Activated CD4-positive, CD25-positive, alpha-beta regulatory T cell treated with anti-CD3 and anti-CD28 coated beads, Interleukin-2, amount 50 U/mL, for 16 hours (primary cell): ENCODE data around the gene MED13L.
"Not testable (repeated sequence)": the region's sequence is repeated elsewhere in the genome, so short reads cannot be mapped to it uniquely, and the experiment has no call there.

Source experiments
- DNase-seq: peaks from one replicate; pipeline ENCODE4 v3.0.0-alpha.2; 2020; ENCODE audit warnings: low read depth, low spot score

MED13L gene

DNA sequence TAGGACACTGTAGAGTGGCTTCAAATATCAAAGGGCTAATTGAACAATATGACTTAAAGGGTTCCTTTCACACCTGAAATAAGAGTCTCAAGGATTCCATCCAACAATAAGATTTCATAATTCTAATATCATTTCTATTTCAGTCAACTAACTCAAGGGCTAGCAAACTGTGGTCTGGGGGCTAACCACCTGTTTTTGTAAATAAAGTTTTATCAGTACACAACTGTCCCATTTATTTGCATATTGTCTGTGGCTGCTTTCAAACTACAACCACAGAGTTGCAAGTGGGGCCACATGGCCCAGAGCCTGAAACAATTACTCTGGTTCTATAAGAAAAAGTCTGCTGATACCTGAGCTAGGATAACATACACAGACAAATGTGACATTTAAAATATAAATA lies 29.1 kb downstream of the MED13L start:
- no peak for DNase-seq

DNA sequence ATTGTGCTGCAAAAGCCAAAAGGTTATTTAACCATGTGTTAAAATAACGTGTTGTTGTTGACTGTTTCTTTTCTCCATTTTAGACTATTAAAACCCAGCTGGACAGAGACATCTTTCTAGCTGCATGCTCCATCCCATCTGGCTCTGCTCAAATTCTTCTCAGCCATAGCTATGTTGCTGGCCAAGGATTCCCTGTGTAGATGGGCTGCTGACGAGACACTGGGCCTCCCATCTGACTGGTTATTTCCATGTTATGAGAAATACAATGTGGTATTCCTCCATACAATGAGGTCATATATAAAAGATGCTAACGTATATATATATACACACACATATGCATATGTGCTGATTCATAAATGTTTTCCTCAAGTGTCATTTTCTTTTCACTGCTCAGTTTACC lies 30.1 kb downstream of the MED13L start:
- no peak for DNase-seq

DNA sequence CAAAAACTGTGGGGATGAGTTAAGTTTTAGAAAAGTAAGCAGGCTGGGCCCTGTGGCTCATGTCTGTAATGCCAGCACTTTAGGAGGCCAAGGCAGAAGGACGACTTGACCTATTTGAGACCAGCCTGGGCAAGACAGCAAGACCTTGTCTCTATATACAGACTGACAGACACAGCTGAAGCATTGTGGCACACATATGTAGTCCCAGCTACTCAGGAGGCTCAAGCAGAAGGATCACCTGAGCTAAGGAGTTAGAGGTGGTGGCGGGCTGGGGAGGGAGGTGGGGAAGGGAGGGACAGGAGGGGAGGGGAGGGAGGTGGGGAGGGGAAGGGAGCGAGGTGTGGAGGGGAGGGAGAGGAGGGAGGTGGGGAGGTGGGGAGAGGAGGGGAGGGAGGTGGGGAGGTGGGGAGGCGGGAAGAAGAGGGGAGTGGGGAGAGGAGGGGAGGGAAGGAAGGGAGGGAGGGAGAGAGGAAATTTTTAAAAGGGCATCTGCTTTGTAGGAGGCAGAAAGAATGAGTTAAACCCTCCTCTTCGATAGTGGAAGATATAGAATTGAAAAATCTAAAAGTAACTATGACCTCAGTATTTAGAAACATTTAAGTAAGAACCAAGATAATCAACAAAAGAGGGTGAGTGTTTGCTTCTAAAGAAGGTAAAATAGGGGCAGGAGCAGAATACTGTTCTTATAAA lies 30.9 kb downstream of the MED13L start:
- no peak for DNase-seq

DNA sequence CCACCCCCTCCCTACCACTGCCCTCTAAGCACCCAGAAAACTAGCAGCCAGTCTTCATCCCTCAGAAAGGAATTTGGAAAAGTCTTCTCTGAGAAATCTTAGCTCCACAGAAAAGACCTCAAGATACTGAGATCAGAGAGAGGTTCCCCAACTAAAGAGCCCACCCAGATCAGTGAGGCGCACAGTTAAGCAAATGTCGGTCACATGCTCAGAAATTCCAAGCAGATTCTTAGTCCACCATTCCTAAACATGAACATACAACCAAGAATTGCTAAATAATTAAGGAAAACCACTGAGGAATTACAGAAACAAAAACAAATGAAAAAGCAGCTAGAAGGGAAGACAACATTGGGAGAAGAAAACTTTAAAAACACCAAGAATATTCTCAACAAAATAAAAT lies 32.3 kb downstream of the MED13L start:
- DNase-seq, result no peak

DNA sequence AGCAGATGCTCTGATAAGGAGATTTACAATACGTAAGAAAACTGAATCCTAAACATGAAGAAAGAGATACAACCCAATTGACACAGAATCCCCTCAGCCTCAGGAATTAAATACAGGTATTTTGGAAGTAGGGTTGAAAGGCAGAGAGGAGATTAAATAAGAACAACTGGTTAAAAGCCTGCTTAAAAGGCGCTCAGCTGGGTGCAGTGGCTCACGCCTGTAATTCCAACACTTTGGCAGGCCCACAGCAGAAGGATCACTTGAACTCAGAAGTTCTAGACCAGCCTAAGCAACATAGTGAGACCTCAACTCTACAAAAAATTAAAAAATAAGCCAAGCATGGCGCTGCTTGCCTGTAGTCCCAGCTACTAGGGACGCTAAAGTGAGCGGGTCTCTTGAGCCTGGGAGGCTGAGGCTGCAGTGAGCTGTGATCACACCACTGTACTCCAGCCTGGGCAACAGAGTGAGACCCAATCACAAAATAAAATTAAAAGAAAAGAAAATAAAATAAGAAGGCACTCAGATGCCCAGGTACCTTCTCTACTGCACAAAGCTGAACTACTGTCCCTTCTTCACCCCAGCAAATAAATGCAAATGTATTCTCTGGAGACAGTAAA lies 32.9 kb downstream of the MED13L start:
- DNase-seq, result no peak

DNA sequence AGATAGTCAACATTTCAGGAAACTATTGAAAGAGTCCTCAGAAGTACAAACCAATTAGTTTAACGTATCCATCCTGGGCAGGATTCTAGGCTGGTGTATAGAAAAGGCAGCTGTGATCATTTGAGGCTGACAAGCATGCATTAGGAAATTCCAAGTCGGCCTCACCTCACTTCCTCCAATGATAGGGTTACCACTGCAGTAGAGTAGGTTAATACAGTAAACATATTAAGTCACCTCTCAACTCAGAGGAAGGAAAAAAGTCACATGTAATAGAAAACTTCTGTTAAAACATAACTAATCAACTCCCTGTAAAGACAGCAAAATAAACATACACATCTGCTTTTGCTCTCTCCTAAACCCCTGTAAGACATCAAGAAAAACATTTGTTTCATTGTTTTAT lies 33.5 kb downstream of the MED13L start:
- DNase-seq, result no peak

DNA sequence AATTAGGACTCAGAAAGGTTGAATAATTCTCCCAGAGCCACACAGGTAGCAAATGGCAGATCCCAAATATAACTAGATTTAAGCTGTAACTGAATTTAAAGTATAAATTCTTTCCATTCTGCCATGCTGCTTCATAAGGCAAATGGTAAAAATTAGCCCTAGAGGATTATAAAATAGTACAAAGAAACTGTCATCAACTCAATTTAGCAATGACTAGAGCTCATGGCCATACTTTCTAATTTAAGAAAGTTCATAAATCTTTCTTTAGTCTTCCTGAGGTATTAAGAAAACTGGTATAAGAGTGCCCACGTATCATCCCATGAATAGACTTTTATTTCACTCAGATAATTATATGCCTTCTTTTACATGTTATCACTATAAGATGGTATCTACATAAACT lies 34.8 kb downstream of the MED13L start:
- DNase-seq, result no peak

DNA sequence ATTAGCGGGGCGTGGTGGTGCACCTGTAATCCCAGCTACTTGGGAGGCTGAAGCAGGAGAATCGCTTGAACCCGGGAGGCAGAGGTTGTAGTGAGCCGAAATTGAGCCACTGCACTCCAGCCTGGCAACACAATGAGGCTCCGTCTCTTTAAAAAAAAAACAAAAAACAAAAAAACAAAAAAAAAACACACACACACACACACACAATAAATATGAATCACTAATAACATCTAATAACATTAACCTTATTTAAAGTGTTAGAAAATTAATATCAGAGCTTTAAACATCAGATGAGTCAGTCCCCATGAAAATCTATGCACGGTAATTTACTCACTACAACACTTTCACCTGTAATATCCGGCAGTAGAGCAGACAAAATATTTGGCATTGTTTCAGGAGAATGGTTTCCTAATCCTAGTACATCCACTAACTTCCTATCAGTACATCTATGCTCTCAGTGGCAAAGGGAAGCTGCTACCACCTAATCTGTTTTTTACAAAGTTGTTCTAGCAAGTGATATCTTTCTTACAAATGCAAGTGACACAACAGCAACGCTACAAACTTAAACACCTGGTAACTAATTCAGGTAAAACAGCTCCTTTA lies 36.2 kb downstream of the MED13L start:
- no peak for DNase-seq

DNA sequence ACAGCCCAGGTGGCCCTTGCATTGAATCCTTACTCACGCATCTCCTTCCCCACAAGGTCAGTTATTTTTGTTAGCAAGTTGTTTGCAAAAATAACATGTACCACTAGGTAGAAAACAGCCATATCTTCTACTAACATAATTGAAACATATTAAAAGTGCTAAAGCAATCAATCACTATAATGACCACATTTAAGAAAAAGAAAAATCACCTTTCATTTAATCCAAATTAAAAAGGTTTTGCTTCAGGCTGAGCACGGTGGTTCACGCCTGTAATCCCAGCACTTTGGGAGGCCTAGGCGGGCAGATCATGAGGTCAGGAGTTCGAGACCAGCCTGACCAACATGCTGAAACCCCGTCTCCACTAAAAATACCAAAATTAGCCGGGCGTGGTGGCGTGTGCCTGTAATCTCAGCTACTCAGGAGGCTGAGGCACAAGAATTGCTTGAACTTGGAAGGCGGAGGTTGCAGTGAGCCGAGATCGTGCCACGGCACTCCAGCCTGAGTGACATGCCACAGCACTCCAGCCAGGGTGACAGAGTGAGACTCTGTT lies 38.8 kb downstream of the MED13L start:
- DNase-seq, result not testable (repeated sequence)

DNA sequence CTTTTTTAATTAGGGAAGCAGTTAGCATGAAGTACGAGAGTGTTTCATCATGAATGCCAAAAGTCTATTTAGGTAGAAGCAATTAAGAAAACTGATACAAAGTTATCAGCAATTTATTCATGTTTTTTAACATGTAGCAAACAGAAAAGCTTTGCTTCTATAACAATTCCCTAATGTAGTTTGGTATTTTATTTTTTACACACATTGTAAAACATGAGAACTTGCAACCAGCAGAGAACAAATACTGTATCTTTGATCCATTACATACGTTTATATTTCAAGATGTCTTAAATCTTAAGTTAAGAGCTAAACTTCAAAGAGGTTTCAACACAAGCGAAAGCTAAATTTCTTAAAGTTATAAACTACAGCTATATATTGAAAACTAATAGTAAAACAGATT lies 39.3 kb downstream of the MED13L start:
- DNase-seq, result no peak

DNA sequence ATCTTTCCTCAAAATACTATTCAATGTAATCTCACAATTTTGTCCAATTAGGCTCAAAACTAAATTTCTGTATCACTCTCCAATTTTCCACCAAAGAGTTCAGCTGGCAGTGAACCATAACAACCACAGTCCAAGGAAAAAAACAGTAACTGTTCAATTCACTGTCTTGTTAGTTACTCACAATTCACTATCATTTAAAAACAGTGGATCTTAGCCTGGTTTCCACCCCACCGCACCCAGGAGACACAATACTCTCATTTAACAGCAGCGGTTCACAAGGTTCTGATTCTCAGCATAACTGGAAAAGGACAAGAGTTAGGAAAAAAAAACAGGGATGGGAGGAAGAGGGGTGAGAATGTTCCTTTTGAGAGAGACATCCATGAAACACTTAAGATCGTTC lies 40.5 kb downstream of the MED13L start:
- no peak for DNase-seq

DNA sequence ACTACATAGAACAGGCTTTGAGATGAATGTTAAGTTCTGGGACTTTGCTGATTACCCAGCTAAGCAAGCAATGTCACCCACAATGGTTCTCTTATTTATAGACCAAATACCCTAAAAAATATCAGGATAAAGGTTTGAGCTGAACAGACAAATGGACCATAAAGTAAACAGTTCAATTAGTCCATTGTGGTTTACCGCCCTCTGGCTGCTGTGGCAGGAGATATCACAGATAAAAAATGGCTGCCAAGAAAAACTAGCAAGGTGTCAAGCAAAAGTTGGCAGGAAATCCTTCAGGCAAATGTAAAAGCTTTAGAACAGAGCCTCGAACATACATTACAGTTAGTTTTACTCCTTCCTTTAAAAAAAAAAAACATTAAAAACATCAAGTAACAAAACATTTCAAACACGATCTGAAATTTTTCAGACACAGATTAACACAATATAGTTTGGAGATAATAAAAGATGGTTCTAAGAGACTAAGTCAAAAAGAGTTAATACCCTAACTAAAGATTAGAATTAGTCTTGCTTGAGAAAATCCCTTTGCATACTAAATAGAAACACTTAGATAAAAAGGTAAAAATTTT lies 41.3 kb downstream of the MED13L start:
- peak; percentile 10 for DNase-seq

DNA sequence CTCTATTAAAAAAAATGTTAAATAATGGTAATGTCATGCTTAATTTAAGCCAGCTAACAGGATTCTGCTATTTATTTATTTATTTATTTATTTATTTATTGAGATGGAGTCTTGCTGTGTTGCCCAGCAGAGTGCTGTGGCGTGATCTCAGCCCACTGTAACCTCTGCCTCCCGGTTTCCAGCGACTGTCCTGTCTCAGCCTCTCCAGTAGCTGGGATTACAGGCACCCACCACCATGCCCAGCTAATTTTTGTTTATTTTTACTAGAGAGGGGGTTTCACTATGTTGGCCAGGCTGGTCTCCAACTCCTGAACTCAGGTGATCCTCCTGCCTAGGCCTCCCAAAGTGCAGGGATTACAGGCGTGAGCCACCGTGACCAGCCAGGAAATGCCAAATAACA lies 43.3 kb downstream of the MED13L start:
- DNase-seq, result not testable (repeated sequence)

DNA sequence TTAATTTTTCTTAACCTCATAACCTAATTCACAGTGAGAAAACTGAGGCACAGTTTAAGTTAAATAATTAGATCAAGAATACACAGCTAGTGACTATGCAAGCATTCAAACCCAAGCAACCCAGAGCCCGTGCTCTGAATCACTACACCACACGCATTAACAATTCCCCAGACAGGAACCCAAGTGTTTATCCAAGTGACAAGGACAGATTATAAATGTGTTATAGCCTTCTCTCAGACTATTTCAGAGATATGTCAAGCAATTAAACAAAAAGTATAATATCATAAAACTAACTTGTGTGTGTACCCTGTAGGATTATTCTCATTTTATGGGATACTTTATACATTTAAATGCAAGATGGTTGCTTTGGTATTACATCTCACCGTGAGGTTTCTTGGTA lies 43.8 kb downstream of the MED13L start:
- no peak for DNase-seq

DNA sequence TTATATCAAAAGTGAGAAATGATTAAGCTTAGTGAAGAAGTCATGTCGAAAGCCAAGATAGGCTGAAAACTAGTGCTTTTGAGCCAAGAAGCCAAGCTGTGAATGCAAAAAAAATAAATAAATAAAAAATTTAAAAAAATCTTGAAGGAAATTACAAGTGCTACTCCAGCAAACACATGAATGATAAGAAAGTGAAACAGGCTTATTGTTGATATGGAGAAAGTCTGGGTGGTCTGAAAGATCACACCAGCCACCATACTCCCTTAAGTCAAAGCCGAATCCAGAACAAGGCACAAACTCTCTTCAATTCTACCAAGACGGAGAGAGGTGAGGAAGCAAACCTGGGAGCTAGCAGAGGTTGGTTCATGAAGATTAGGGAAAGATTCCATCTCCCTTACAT lies 49.7 kb downstream of the MED13L start:
- no peak for DNase-seq

DNA sequence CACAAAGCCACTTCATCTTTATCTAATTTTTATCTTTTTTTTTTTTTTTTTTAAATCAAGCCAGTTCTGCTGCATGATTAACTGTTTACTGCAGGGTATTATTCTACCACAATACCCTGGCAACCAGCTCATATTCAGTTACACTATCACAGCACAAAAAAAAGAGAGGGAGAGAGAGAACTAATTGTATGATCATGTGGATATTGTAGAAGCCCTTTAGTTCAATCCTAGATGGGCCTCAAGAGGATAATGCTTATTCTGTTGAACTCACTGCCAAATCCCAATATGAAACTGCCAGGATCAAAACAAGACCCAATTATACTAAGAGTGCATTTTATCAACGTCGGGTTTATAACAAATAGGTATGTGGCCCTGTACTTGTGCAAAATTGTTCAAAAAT lies 51.5 kb downstream of the MED13L start:
- DNase-seq, result no peak

DNA sequence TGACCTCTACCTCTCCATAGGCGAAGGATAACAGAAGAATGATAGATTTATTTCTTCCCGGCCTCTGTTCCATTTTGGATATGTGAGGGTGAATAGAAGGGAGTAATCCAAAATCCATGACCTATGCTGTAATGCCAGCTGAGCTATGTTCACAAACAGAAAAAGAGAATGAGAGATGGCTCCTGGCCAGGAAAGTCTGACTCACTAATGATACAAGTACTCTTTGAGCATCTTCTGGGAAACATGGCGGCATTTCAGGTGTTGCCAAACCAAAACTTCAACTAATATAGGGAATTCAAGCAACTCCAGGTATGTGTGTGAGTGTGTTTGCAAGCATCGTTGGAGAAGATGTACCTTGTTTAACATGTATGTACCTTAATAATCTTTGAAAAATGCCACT lies 55.1 kb downstream of the MED13L start:
- no peak for DNase-seq

DNA sequence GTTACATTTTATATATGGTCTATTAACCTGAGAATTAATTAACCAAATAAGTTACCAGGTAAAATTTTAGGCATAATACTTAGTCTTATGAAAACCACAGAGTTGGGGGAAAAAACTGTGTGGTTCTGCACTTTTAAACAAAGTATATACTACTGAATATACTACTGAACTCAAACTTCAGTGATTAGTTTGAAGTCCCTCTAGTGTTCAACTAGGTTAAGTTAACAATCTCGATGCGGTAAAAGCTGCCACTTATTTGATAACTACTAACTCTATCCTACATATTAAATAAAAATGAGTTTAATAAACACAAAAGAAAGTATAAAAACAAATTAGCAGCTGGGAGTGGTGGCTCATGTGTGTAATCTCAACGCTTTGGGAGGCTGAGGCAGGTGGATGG lies 56.7 kb downstream of the MED13L start:
- no peak for DNase-seq

DNA sequence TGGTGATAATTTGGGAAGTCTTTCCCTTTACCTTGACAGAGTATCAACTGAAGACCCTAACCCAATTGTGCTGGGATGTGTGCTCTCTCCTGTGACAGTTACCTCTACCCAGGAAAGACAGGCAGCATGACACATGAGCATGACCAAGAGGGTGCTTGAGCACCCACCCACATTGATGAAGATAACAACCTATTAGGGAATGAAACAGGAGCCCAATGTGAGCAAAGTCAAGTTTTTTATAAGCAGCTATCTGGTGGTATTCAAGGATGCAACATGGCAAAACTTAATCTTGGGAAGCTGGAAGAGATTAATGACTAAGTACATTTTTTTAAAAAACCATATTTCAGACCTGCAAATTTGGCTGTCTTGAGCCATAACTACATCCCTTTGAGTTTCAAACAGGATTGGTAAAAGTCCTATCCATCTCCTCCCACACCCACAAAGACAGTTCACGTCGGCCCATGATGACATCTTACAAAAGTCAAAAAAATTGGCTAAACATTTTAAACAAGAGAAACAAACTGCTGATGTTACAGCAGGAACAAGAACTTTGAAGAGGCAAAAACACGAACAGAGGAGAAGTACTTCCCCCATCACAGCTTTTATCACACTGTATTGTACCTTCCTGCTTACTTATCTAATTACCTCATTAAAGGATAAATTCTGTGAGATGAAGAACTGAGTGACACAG lies 60.3 kb downstream of the MED13L start:
- DNase-seq, result no peak

DNA sequence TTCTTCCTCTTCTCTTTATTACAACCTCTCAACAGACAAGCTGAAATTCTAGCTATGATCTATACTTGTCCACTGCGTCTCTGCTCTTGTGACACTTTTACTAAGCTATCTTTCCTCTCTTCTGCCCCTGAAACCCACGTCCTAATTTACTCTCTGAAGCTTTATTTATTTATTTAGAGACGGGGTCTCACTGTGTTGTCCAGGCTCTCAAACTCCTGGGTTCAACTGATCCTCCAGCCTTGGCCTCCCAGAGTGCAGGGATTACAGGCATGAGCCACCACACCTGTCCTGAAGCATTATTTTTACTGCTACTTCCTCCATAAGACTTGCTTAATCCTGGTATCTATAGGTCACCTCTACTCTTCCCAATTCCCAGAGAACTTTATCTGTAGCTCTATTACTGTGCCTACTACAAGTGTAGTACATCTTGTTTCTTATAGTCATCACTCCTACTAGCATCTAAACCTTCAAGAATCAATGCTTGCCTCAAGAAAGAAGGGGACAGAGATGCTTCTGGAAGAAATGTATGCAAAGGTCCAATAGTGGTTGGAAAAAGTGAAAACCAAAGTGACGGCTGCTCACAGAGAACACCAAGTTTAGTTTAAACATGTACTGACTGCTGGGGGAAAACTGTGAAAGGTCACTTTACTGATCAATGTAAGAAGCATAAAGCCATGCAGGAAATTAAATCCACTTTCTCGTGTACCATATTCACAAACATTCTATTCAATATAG lies 61.3 kb downstream of the MED13L start:
- DNase-seq, result no peak

DNA sequence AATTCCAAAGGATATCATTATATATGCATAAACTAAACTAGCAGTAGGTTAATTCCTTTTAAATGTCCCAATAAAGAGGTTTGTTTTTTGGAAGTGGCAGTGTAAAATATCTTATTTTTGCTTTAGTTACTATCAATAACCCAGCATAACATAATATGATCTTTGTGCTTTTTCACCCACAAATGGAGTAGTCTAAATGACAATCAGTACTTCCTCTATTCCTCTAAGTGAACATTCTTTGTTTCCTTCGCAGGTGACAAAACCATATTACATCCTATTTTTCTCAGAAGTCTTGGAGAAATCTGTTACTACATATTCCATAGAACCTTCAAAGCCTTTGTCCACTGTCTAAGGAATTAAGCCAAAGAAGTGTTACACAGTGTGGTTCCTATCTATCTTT lies 62.5 kb downstream of the MED13L start:
- no peak for DNase-seq
